ENCODE measurements around the gene MIEF2.
"Not testable (repeated sequence)": the region's sequence is repeated elsewhere in the genome, so short reads cannot be mapped to it uniquely, and the experiment has no call there.

Gene MIEF2, protein sequence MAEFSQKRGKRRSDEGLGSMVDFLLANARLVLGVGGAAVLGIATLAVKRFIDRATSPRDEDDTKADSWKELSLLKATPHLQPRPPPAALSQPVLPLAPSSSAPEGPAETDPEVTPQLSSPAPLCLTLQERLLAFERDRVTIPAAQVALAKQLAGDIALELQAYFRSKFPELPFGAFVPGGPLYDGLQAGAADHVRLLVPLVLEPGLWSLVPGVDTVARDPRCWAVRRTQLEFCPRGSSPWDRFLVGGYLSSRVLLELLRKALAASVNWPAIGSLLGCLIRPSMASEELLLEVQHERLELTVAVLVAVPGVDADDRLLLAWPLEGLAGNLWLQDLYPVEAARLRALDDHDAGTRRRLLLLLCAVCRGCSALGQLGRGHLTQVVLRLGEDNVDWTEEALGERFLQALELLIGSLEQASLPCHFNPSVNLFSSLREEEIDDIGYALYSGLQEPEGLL

DNA sequence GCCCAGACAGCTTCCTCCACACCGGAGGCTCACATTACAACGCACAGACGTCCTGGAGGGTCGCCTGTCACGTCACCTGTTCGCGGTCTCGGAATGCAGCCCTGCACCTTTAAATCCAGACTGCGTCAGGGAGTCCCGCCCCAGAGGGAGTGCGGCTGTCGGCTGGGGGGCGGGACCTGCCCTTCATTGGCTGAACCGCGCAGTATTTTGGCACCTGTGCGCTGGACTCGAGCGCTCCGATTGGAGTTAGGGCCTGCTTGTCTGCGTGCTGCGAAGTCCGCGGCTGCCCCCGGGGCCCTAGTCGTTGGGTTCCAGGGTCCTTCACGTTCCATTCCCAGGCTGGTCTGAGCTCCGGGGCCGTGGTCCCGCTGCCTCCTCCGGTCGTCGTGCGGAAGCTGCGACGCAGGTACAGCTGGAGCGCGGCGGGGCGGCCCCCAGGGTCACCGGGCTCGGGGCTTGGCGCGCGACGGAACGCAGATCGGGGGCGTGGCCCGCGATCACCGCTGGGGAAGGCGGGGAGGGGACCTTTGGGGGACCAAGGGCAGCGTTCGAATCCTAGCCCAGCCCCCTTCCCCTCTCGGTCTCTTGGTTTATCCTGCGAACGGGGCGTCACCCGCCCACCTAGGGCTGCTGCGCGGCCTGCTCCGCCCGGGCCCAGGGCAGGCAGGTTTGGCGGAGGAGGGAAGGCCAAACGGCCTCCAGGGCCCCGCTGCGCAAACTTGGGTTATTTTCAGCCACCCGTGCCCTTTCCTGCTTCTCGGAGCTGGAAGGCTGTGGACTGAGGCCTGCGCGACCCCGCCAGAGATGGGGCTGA is at the start of gene MIEF2:
MIEF2 (plus strand) TSS at position 331 of the 814 bp plus-strand sequence. CDS start 2,059 bp downstream, outside the sequence.
- peak; percentile 97 for DNase-seq

DNA sequence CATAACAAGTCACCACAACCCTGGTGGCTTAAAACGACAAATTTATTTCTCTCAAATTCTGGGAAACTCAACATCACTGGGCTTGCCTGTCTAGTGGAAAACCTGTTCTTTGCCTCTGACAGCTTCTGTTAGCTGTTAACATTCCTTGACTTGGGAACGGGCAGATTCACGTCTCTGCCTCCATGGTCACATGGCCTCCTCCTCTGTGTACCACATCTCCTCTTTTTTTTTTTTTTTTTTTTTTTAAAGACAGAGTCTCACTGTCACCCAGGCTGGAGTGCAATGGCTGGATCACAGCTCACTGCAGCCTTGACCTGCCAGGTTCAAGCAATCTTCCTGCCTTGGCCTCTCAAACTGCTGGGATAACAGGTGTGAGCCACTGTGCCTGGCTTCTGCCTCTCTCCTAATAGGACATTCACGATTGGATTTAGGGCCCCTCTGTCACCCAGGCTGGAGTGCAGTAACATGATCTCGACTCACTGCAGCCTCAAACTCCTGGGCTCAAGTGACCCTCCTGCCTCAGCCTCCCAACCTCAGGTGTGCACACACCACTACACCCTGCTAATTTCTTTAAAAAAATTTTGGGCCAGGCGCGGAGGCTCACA is 46.7 kb upstream of the MIEF2 start:
- DNase-seq = no peak

DNA sequence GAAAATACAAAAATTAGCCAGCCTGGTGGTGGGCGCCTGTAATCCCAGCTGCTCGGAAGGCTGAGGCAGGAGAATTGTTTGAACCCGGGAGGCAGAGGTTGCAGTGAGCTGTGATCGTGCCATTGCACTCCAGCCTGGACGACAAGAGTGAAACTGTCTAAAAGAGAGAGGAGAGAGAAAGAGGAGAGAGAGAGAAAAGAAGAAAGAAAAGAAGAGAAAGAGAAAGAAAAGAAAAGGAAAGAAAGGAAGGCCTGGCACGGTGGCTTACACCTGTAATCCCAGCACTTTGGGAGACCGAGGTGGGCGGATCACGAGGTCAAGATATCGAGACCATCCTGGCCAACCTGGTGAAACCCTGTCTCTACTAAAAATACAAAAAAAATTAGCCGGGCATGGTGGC is 43.6 kb upstream of the MIEF2 start:
- DNase-seq = not testable (repeated sequence)

DNA sequence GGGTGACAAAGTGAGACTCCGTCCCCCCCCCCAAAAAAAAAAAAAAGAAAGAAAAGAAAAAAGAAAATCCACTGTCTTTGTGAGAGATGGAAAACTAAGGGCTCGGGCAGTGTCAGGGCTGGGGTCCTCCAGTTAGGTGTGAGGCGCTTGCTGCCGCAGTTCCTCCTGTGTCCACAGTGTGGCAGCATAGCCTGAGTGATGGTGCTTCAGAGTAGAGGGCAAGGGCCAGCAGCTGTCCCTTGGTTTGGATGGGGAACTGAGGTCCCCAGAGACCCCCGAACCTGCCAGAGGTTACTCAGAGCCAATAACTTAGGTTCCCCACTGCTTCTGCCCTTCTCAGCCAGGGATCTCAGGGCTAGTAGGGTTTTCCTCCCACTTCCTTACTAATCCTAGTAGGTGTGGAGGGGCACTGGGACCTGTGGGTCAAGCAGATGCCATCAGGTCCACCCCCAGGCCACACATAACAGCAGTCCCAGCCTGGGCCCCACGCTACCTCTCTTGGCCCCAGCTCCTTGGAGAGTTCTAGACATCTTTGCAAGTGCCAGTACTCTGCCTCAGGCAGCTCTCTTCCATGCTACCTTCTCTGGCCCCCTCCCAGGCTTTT is 42.9 kb upstream of the MIEF2 start:
- DNase-seq = peak; percentile 64

DNA sequence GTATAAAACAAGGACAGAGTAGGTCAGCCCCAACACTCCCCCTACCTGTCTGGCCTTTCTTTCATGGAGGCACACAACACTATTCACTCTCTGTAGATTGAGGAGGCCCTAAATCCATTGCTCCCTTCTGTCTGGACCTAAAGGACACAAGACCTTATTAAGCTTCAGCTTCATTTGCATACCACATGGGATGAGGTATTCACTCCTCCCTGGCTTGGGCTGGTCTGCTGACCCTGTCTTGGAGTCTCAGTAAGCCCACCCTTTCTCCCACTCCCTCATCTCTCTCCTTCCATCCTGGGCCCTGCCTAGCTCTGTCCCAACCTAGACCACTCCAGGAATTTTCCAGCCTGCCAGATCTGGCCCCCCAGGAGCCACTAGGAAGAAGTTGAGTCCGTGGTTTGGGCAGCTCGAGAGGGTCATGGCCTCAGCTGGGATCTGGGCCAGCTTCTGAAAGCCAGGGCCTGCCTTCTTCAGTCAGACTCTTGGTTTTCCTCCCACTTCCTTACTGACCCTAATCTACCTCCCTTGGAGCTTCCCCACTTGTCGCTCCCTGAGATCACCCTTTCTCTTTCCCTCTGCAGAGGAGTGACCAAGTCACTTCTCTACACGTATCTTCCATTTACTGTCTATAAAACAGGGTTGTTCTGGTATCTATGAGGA is 41.6 kb upstream of the MIEF2 start:
- DNase-seq = no peak

DNA sequence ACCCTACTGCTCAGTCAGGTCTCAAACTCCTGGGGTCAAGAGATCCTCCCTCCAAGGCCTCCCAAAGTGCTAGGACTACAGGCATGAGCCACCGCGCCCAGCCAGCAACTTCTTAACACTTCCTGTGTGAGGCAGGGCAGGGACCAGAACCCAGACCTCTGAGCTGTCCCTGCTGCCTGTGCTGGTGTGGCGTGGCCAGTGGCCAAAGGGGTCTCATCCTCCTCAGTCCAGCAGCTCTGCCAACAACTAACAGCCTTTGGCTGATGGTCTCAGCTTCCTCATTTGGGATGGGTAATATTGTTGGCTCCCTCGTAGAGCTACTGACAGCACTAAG is 36.4 kb upstream of the MIEF2 start:
- no peak for DNase-seq

DNA sequence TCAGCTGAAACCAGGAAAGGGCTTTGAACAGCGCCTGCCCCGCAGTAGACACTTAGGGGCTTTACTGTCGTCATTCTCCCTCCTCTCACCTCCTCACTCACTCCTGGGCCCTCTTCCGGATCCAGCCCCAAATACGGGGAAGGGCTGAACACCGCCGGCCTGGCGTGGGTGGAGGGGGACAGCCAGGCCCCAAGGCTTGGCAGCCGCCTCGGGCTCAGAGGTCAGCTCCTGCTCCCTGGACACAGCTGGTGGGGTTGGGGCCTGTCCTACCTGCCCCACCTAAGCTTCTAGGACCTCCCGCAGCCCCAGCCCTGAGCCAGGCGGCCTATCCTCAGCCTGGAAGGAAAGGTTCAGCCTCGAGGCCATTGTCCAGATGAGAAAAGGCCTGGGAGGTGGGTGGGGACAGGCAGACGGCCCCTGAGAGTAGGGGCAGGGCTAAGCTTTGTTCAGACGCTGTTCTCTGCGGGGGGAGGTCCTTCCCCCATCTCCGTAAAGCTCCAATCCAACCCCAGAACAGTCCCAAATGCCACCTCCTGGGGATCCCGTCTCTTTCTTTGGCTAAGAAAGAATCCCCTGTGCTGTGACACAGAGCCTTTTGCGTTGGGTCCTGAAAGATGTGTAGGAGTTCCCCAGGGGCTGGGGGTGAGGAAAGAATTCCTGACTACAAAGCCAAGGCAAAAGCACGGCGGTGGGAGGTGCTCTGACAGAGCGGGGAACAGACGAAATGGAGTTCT is 35.9 kb upstream of the MIEF2 start:
- DNase-seq = no peak

DNA sequence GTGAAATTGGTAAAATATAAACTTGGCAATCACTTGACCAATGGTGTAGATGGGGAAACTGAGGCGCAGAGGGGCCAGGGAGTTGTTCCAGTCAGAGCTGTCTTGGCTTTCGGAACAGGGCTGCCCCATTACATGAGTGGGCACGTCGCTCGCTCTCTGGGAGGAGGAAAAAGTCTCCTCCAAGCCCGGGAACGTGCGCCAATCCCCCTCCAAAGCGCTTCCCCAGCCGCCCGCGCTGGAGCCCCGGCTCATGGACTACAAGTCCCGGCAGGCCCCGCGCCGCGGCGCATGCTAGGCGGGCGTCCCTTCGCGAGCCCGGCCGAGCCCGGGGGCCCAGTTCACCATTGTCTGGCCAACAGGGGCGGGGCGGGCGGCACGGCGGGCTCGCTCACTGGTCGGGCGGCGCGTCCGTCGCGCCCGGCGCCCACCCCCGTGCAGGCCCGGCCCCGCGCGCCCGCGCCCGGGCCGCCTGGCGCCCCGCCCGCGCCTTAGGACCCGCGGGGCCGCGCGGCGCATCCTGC is 35.3 kb upstream of the MIEF2 start, which contains the start of gene LLGL1:
LLGL1 (plus strand) TSS at position 515 of the 521 bp plus-strand sequence. CDS start 48 bp downstream, outside the sequence.
- DNase-seq = peak; percentile 95

DNA sequence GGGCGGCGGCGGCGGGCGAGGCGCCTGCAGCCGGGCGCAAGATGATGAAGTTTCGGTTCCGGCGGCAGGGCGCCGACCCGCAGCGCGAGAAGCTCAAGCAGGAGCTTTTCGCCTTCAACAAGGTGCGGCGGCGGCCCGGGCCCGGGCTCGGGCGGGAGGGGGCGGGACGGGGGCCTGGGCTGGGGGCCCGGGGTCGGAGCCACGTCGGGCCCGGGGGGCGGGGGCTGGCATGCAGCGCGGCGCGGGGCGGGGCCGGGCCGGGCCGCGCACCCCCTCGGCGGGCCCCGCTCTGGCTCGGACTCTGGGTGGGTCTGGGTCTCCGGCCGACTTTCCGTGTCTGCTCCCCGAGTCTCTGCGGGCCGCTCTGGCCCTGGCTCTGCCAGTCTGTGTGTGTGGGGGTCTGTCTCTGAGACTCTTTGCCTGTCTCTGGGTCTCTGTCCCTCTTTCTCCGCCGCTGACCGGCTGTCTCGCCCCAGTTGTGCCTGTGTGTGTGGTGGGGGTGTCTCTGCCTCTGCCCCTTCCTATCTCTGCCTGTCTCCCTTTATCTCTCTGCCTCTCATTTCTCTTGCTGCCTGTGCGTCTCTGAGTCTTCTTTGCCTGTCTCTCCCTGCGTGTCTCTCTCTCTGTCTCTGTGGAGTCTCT is 34.7 kb upstream of the MIEF2 start:
- DNase-seq = no peak

DNA sequence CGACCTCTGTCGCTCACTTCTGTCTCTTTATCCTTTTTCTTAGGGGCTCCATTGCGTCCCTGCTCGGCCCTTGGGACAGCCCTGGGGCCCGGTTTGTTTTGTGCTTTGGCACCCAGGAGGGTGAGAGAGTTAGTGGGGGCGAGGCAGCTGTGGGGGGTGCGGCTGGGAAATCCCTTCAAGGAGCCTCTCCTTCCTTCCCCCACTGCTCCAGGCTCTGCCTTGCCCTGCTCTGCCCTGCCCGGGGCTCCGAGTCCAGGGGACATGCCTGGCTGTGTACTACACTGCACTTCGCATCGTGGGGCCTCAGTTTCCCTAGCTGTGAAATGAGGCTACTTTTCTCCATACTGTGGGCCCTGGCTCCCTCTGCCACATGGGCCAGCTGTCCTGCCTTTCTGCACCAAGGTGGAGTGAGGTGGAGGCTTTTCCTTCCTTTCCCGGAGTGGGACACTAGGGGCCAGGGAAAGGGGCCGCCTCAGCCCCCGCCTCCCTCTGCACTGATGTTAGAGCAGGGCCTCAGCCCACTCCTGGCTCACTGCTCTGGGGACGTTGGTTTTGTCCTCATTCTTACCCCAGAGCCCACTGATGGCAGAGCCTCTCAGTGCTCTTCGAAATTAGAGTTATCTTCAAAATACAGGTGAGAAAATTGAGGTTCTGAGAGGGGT is 34.0 kb upstream of the MIEF2 start:
- DNase-seq = no peak

DNA sequence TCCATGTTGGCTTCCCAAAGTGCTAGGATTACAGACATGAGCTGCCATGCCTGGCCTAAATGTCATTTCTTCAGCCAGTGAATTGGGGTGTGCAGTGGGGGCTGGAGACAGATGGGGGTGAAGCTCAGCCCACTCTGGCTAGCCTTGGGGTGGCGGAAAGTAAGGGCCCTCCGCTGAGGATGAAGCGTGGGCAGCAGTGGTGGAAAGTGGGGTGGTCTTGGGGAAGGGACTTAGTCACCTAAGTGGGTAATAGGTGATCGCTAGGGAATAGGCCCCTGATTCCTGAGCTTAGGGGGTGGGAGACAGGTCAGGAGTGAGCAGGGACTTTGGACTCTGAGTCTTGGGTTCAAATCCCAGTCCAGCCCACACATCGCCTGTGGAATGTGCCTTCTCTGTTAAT is 32.8 kb upstream of the MIEF2 start:
- DNase-seq = no peak

DNA sequence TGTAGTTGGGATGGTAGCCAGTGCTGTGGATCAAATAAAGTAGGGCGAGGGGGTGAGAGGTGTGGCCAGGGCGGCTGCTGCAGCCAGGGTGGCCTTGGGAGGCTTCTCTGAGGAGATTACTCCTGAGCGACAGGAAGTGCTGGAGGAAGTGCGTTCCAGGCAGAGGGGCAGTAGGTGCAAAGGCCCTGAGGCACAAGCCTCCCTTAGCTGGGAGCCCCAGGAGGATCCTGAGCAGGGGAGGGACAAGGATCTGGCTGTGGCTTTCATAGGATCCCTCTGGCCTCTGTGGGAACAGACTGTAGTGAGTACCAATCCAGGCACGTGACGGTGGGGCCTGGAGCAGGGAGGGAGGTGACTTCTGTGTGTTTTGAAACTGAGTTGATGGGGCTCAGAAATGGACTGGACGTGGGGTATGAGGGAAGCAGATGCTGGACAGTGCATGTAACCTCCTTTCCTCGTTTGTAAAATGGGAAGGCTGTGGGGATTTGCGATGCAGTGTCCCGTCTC is 32.2 kb upstream of the MIEF2 start:
- DNase-seq = no peak

DNA sequence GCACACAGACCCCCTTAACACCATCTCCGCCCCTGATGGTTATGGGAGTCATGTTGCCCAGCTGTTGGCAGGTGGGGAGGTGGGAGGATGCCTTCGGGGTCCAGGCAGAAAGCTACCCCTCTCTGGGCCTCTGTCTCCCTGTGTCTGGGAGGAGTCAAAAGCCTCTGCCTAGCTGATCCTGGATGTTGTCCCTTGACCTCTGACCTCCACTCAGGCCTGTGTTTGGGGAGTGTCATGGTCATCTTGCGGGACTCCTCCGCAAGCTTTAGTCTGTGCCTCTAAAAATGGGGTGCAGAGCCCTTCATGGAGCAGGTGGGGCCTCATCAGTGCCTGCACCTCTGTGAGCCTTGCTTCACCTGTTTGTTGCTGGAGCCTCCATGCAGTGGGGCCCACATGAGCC is 31.2 kb upstream of the MIEF2 start:
- DNase-seq = no peak

DNA sequence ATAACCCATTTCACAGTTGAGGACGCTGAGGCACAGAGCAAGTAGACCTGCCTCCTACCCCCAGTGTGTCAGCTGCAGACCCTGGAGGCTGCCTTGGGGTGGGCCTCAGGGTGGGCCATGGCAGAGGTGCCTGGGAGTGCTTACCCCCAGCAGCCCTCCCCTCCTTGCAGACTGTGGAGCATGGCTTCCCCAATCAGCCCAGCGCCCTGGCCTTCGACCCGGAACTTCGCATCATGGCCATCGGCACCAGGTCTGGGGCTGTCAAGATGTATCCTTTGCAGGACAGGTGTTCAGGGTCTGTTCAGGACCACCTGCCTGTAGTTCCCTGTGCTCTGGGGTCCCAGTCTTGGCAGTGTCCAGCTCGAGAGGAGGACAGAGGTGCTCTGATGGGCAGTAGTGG is 30.7 kb upstream of the MIEF2 start:
- no peak for DNase-seq

DNA sequence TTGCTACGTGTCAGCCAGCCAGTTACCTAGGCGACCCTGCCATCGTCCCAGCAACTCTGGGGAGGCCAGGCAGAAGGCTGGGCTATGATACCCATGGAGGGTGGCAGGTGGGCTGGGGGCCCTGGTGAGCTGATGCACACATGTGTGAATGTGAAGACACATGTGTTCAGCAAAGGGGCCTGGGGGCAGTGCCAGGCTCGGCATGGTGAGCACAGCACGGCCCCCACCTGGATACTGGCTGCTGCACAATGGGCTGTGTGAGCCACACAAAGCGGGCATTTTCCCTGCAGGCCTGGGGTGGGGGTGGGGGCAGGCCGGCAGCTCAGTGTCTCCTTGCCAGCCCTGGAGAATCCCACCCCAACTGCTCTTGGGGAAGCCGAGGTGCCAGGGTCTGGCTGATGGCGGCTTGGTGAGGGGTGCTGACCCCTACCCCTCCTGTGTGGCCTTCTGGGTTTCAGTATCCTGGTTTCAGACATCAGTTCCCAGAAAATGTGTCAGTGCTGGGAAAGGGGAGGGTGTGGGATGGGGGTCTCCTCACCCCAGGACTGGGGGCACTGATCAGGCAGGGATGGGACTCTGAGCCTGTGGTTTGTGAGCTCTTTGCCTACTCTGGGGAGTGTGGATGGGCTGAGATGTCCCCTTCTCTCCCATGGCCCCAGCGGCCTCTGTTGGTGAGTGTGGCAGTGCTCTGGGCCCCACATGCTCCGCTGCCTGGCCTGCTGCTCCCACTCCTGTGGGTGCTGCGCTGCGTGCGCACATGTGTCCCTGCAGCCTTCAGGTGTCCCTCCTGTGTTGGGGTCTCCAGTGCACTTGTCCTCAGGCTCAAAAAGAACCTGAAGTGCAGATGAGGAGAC is 29.9 kb upstream of the MIEF2 start:
- peak; percentile 86 for DNase-seq

DNA sequence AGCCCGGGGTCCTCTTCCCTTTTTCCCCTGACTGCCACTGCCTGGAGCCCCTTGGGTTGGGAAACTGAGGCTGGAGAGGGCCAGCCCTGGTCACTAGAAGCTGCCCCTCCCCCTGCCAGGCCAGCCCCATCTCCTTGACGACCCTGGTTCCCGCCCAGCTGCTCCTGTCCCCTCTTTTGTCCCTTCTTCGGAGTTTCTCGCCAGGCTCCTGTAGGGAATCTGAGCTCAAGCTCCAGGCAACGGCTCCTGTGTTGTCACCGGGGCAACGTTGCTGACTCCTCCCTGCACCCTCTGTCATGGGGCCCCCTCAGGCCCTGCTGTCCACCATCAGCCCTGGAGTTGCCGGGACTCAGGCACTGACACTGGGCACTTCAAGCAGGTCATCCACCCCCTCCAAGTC is 29.3 kb upstream of the MIEF2 start:
- DNase-seq = peak; percentile 37

DNA sequence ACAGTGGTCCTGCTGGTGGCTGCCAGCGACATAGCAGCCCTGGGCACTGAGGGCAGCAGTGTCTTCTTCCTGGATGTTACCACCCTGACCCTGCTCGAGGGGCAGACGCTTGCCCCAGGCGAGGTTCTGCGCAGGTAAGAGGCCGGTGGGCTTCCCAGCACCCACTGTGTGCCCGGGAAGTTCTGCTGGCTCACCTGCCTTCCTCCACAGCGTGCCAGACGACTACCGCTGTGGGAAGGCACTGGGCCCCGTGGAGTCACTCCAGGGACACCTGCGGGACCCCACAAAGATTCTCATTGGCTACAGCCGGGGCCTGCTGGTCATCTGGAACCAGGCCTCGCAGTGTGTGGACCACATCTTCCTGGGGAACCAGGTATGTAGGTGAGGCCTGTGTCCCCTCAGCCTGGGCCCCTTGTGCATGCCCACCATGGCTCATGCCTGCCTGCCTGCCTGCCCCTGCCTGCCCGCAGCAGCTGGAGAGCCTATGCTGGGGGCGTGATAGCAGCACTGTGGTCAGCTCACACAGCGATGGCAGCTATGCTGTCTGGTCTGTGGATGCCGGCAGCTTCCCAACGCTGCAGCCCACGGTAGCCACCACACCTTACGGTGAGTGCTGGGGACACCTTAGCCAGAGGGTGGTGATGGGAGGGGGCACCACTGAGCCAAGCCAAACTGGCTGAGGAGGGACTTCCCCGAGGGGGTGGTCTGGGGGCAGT is 26.5 kb upstream of the MIEF2 start:
- DNase-seq = no peak

DNA sequence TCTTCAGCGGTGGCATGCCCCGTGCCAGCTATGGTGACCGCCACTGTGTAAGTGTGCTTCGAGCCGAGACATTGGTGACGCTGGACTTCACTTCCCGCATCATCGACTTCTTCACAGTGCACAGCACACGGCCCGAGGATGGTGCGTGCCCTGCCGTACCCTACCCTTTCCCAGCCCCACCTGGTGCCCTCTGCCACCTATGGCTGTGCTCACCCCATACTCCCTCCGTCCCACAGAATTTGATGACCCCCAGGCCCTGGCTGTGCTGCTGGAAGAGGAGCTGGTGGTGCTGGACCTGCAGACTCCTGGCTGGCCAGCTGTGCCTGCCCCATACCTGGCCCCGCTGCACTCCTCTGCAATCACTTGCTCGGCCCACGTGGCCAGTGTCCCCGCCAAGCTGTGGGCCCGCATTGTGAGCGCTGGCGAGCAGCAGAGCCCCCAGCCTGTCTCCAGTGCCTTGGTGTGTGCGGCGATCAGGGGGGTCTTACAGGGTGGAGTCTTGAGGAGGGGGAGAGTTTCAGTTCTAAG is 25.5 kb upstream of the MIEF2 start:
- DNase-seq = no peak
